Measurements from ENCODE around the gene PRUNE2.

Gene PRUNE2

DNA sequence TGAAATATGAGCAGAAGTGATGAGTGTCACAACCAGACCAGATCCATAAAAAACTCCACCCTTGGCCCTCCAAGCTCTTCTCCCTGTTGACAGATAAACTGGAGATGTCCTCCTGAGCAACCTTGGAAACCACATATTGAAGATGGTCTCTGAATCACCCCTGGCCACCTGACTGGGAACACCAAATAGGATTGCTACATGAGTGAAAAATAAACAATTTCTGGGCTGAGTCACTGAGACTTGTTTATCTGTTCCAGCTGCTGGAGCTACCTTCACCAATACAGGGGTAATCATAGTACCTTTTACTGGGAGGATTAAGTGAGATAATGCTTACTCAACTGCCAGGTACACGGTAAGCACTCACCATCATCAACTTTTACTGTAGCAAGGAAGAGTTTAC, 88.4 kb downstream of the PRUNE2 start:
- TF ChIP-seq, protein P1, sequence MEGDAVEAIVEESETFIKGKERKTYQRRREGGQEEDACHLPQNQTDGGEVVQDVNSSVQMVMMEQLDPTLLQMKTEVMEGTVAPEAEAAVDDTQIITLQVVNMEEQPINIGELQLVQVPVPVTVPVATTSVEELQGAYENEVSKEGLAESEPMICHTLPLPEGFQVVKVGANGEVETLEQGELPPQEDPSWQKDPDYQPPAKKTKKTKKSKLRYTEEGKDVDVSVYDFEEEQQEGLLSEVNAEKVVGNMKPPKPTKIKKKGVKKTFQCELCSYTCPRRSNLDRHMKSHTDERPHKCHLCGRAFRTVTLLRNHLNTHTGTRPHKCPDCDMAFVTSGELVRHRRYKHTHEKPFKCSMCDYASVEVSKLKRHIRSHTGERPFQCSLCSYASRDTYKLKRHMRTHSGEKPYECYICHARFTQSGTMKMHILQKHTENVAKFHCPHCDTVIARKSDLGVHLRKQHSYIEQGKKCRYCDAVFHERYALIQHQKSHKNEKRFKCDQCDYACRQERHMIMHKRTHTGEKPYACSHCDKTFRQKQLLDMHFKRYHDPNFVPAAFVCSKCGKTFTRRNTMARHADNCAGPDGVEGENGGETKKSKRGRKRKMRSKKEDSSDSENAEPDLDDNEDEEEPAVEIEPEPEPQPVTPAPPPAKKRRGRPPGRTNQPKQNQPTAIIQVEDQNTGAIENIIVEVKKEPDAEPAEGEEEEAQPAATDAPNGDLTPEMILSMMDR (IDR thresholded peaks at IDR 0.05; ENCODE audit: low read depth, low read length): no peak
- H3K4me3 ChIP-seq (ENCODE audit: low read depth, low read length): no peak overlapping the region

GRCh38 chr9:76812591-76812990, 93.3 kb downstream of the PRUNE2 start:
- TF ChIP-seq, protein P1 (IDR thresholded peaks at IDR 0.05; ENCODE audit: low read depth, low read length): no peak
- H3K4me3 ChIP-seq (ENCODE audit: low read depth, low read length): no peak overlapping the region

DNA sequence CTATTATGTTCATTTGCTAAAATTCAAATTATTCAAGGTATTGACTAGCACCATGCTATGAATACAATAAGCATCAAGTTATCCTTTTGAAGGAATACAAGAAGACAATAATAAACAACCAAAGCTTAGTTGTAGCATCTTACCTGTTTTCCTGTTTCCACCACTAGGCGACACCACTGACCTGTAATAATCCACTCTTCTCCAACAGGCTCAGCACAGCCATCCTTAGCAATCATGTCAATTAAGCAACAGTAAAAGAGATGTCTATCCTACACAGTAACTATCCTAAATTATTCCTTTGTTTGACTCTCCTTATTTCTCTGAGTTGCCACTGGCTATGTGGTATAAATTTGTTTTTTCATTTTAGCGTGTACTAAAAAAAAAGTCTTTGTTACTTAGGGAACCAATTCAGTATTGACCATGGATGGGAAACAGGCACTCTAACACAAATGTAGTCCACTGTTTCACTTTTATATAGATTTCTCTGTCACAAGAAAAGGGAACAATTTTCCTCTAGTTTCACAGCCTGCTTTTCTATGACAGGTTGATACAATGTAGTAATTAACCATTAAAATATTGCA, 95.4 kb downstream of the PRUNE2 start:
- H3K4me3 ChIP-seq (ENCODE audit: low read depth, low read length): no peak overlapping the region
- TF ChIP-seq, protein P1 (IDR thresholded peaks at IDR 0.05; ENCODE audit: low read depth, low read length): peak; percentile 85

DNA sequence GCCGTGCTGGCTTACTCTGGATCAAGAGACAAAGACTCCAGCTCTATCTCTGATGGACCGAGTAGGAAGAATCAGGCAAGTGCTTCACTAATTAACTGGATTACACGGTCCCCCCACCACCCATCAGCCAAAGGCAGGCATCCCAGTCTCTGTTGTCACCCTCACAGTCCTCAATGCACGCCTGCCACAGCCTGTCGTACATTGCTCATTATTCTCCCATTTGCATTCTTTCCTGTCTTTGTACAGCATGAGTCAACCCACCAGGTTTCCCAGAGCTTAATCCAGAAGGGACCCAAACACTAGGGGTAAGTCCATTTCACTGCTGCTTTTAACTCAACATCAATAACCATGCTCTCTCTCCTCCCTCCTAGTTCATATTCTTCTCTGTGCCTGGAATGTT, 97.3 kb downstream of the PRUNE2 start:
- H3K4me3 ChIP-seq (ENCODE audit: low read depth, low read length): no peak overlapping the region
- TF ChIP-seq, protein P1 (IDR thresholded peaks at IDR 0.05; ENCODE audit: low read depth, low read length): no peak

GRCh38 chr9:76803762-76804161, 102.2 kb downstream of the PRUNE2 start:
- H3K4me3 ChIP-seq (ENCODE audit: low read depth, low read length): no peak overlapping the region
- TF ChIP-seq, protein P1 (IDR thresholded peaks at IDR 0.05; ENCODE audit: low read depth, low read length): no peak

GRCh38 chr9:76803083-76803482, 102.8 kb downstream of the PRUNE2 start:
- TF ChIP-seq, protein P1 (IDR thresholded peaks at IDR 0.05; ENCODE audit: low read depth, low read length): no peak
- H3K4me3 ChIP-seq (ENCODE audit: low read depth, low read length): no peak overlapping the region

DNA sequence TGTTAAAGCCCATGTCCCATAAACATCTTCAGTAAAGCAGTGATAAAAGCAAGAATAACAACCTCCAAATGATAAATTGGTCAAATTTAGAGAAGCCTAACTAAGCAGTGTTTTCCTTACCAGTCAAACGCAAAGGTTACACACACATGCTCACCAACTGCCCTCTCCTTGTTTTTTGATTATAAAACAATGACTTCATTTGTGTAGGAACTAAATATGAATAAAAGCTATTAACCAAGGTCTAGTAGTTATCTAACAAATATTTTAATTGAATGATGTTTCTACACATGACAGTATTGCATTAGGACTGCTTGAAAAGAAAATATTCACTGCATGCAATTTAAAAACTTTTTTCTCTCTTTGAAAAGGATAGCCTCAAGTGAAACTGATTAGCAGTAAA, 105.0 kb downstream of the PRUNE2 start:
- H3K4me3 ChIP-seq (ENCODE audit: low read depth, low read length): no peak overlapping the region
- TF ChIP-seq, protein P1 (IDR thresholded peaks at IDR 0.05; ENCODE audit: low read depth, low read length): no peak

Measured in WI38 (cell line).